Ovary (tissue), 3 donors: ENCODE results near the gene CUBN.

Experiments
- CTCF ChIP-seq, 3 donors: fragments of 450-650 bp in 2 of 3; fragments of 200-600 bp in 1 of 3; IDR thresholded peaks; one replicate each; pipeline versions ENCODE4 v1.5.1 to v1.8.0; 2016 to 2022; ENCODE audit warnings: antibody characterized with exemption in 3 of 3, mild to moderate bottlenecking in 1 of 3
- EP300 ChIP-seq: sonication (generic); formaldehyde crosslinking; IDR thresholded peaks from one replicate; pipeline ENCODE4 v1.6.1; 2017; ENCODE audit warnings: antibody characterized with exemption
- POLR2A ChIP-seq: fragments of 450-650 bp; IDR thresholded peaks from one replicate; pipeline ENCODE4 v1.6.1; 2017; ENCODE audit warnings: antibody characterized with exemption, mild to moderate bottlenecking, moderate library complexity
- donor health status: DM: no; HTN: no; CAD: no.

DNA sequence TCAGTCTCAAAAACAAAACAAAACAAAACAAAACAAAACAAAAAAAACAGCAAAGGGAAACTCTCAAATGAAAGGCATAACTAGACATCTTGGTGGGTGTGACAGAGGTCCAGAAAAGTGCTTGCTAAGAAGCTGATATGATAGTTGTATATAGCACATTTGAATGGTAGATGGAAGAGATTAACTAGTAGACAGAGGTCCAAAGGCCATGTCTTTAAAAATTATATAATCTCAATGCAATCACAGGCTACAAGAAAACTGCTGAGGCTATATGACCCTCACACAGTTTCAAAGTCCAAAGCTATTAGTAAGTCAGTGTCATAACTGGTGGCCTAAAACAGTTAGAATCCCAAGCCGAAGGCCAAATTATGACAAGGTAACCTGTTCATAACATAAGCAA is 15.6 kb upstream of the CUBN start:
- no peak for TF ChIP-seq CTCF (IDR thresholded peaks at IDR 0.05)
- TF ChIP-seq POLR2A, result no peak
- TF ChIP-seq EP300, result no peak
